ENCODE results near the gene INPP4A.

DNA sequence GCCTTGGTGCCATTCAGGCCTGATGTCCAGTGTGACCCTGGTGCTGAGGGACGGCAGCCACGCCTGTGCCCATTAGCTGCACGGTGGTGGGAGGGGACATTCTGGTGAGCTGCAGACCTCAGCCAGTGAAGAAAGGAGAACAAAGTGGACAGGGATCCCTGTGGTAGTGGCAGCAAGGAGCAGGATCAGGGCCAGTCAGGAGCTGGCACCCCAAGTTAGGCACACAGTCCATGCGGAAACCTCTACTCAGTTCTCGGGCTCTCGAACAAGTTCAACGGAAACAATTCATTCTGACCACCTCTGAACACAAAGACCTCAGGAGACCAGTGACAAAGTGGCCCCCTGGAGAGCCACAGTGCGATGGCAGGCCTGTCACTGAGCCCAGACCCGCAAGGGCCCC lies 133.6 kb downstream of the INPP4A start:
- TF ChIP-seq, protein P1, sequence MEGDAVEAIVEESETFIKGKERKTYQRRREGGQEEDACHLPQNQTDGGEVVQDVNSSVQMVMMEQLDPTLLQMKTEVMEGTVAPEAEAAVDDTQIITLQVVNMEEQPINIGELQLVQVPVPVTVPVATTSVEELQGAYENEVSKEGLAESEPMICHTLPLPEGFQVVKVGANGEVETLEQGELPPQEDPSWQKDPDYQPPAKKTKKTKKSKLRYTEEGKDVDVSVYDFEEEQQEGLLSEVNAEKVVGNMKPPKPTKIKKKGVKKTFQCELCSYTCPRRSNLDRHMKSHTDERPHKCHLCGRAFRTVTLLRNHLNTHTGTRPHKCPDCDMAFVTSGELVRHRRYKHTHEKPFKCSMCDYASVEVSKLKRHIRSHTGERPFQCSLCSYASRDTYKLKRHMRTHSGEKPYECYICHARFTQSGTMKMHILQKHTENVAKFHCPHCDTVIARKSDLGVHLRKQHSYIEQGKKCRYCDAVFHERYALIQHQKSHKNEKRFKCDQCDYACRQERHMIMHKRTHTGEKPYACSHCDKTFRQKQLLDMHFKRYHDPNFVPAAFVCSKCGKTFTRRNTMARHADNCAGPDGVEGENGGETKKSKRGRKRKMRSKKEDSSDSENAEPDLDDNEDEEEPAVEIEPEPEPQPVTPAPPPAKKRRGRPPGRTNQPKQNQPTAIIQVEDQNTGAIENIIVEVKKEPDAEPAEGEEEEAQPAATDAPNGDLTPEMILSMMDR (IDR thresholded peaks at IDR 0.05; ENCODE audit: poor library complexity), result no peak
- no peak for TF ChIP-seq EZH2phosphoT487 (IDR thresholded peaks at IDR 0.05; ENCODE audit: low read depth, severe bottlenecking, unreplicated experiment)
- TF ChIP-seq EZH2 (IDR thresholded peaks at IDR 0.05; ENCODE audit: borderline replicate concordance), result no peak

Data from hepatocyte (in vitro differentiated cells).